OCI-LY1 (cell line): ENCODE data around the gene PHC1.
A peak's percentile ranks its signal among the peaks of the same experiment; 100 is the strongest.
"Not testable (repeated sequence)": the region's sequence is repeated elsewhere in the genome, so short reads cannot be mapped to it uniquely, and the experiment has no call there.

ENCODE experiments used
- H2AFZ ChIP-seq: fragments of 200-600 bp; sonication (generic), shearing (Covaris generic); 2 replicates; pipeline ENCODE4 v1.6.0; 2014; ENCODE audit warnings: antibody characterized with exemption, mild to moderate bottlenecking, low read length
- H3F3A ChIP-seq: fragments of 200-600 bp; sonication (generic), shearing (Covaris generic); 2 replicates; pipeline ENCODE4 v1.6.0; 2014; ENCODE audit warnings: mild to moderate bottlenecking, antibody characterized with exemption, low read length, moderate library complexity; ENCODE audit not compliant: insufficient read depth
- H3K27ac ChIP-seq: fragments of 200-600 bp; sonication (generic); 2 replicates; pipeline ENCODE4 v1.5.1; 2014; ENCODE audit warnings: low read length, mixed run types, mild to moderate bottlenecking, low read depth; ENCODE audit not compliant: poor library complexity, severe bottlenecking
- H3K27me3 ChIP-seq: fragments of 200-600 bp; sonication (generic); 2 replicates; pipeline ENCODE4 v1.6.0; 2014; ENCODE audit warnings: antibody characterized with exemption, mild to moderate bottlenecking, low read length, moderate library complexity; ENCODE audit not compliant: insufficient read depth
- H3K36me3 ChIP-seq: fragments of 200-600 bp; sonication (generic); 2 replicates; pipeline ENCODE4 v1.6.1; 2014; ENCODE audit warnings: mild to moderate bottlenecking, antibody characterized with exemption, low read length, moderate library complexity, mixed read lengths; ENCODE audit not compliant: insufficient read depth
- H3K4me1 ChIP-seq: fragments of 200-600 bp; sonication (generic); 2 replicates; pipeline ENCODE4 v1.5.1; 2014; ENCODE audit warnings: mild to moderate bottlenecking, low read length, moderate library complexity; ENCODE audit not compliant: insufficient read depth, severe bottlenecking
- H3K4me2 ChIP-seq: fragments of 200-600 bp; sonication (generic), shearing (Covaris generic); 2 replicates; pipeline ENCODE4 v1.6.1; 2014; ENCODE audit warnings: low read length
- H3K4me3 ChIP-seq: fragments of 200-600 bp; sonication (generic); 2 replicates; pipeline ENCODE4 v1.5.1; 2014; ENCODE audit warnings: low read length, low read depth, mild to moderate bottlenecking, mixed read lengths; ENCODE audit not compliant: poor library complexity, severe bottlenecking
- H3K79me2 ChIP-seq: fragments of 200-600 bp; shearing (Covaris generic); 2 replicates; pipeline ENCODE4 v1.6.1; 2016; ENCODE audit warnings: mixed run types, low read length, mixed read lengths; ENCODE audit not compliant: insufficient read depth
- H3K9ac ChIP-seq: fragments of 200-600 bp; sonication (generic), shearing (Covaris generic); 2 replicates; pipeline ENCODE4 v1.6.1; 2014; ENCODE audit warnings: mild to moderate bottlenecking, low read length, mixed read lengths
- H3K9me2 ChIP-seq: fragments of 200-600 bp; sonication (generic), shearing (Covaris generic); 2 replicates; pipeline ENCODE4 v1.6.1; 2014; ENCODE audit warnings: low read depth, mild to moderate bottlenecking, low read length, mixed read lengths
- H3K9me3 ChIP-seq: fragments of 200-600 bp; shearing (Covaris generic); 2 replicates; pipeline ENCODE4 v1.6.1; 2014; ENCODE audit warnings: low read length, mixed read lengths
- H4K20me1 ChIP-seq: fragments of 200-600 bp; sonication (generic), shearing (Covaris generic); 2 replicates; pipeline ENCODE4 v1.6.0; 2016; ENCODE audit warnings: mild to moderate bottlenecking, low read length; ENCODE audit not compliant: insufficient read depth
- EZH2 ChIP-seq: fragments of 200-600 bp; sonication (generic), shearing (Covaris generic); IDR thresholded peaks from 2 replicates; pipeline ENCODE4 v1.8.0; 2017; ENCODE audit warnings: borderline replicate concordance, mixed run types, mild to moderate bottlenecking, antibody characterized with exemption, low read length, moderate library complexity, mixed read lengths
- TF ChIP-seq, protein P1 (sequence below): fragments of 200-600 bp; sonication (generic), shearing (Covaris generic); IDR thresholded peaks from 2 replicates; pipeline ENCODE4 v1.5.1; 2017; ENCODE audit warnings: mild to moderate bottlenecking, antibody characterized with exemption, low read length, moderate library complexity, mixed read lengths

PHC1 gene

DNA sequence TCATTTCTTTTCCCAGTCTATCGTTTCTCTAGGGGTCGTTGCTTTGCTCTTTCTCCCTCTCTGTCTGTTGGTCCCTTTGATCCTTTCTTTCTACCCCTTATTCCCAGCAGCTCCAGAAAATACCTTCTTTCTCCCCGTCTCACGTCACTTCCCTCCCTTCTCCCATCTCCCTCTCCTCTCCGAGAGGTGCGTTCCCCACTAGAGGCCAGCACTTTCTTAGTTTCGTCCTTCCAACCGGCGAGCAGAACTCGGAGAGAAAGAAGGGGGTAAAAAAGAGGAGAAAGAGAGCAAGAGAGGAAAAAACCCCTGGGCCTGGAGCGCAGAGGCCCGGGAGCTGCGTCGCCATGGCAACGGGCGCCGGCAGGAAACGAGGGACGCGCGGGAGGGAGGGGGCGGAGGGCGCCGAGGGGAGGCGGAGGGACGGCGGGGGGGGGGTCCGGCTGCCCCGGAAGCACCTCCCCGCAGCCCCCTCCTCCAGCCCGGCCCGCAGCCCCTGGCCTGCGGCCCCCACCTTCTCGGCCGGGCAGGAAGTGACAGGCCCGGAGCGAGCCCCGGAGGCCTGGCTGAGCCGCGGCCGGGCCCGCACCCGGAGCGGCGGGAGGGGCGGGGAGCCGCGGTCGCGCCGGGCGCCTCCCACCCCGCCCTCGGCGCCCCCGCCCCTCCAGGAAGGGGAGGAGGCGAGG, at the start of gene PHC1:
Gene PHC1, plus strand, starts transcription at position 477 of the 683 bp plus-strand sequence. CDS start 3,169 bp downstream, outside the sequence.
- H3K4me1 ChIP-seq = peaks cover 45% of the 10 kb centered on the region

DNA sequence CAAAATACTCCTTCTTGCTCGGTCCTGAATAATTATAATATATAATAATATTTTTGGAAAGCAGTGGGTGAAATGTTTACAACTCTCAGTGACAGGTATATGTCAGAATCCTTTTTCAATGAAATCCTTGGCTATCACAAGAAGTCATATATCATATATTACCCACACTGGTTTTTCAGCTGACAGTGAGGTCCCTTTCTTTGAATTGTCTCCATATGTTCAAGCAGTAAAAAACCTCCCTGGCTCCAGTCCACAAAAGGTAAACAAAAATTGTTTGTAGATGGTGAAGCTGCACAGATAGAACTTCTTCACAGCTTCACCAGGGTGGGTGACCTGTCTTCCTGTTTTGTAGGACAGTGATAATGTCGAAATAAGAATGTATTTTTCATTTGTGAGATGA, 47.9 kb upstream of the PHC1 start:
- no peaks in the 10 kb centered on the region for H3K4me1 ChIP-seq
- no peaks in the 10 kb centered on the region for H3K9me2 ChIP-seq
- H3K27me3 ChIP-seq = no peaks in the 10 kb centered on the region
- H3K9ac ChIP-seq = no peak overlapping the region
- no peak overlapping the region for H3K27ac ChIP-seq
- H2AFZ ChIP-seq = no peak overlapping the region
- no peak overlapping the region for H3K4me3 ChIP-seq
- H3K36me3 ChIP-seq = no peaks in the 10 kb centered on the region
- TF ChIP-seq EZH2 = no peak
- TF ChIP-seq, protein P1, sequence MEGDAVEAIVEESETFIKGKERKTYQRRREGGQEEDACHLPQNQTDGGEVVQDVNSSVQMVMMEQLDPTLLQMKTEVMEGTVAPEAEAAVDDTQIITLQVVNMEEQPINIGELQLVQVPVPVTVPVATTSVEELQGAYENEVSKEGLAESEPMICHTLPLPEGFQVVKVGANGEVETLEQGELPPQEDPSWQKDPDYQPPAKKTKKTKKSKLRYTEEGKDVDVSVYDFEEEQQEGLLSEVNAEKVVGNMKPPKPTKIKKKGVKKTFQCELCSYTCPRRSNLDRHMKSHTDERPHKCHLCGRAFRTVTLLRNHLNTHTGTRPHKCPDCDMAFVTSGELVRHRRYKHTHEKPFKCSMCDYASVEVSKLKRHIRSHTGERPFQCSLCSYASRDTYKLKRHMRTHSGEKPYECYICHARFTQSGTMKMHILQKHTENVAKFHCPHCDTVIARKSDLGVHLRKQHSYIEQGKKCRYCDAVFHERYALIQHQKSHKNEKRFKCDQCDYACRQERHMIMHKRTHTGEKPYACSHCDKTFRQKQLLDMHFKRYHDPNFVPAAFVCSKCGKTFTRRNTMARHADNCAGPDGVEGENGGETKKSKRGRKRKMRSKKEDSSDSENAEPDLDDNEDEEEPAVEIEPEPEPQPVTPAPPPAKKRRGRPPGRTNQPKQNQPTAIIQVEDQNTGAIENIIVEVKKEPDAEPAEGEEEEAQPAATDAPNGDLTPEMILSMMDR = no peak
- H3K4me2 ChIP-seq = no peak overlapping the region
- no peaks in the 10 kb centered on the region for H3K79me2 ChIP-seq
- H3K9me3 ChIP-seq = no peaks in the 10 kb centered on the region
- H4K20me1 ChIP-seq = no peaks in the 10 kb centered on the region
- no peaks in the 10 kb centered on the region for H3F3A ChIP-seq

More for the DNA sequence above, at the start of gene PHC1:
- H3K9me3 ChIP-seq, H3F3A ChIP-seq, H4K20me1 ChIP-seq, H3K9me2 ChIP-seq, H3K36me3 ChIP-seq, H3K79me2 ChIP-seq, H3K27me3 ChIP-seq: not testable (repeated sequence)
- TF ChIP-seq, protein P1 = peak; percentile 41; the same call in 1 of the 2 replicates
- H3K4me2 ChIP-seq = peak within 1 kb of the TSS; percentile 84
- 0 out of 2 replicates have a peak within 1 kb of the TSS, but pooled peaks have one; percentile 27 for H2AFZ ChIP-seq
- peak within 1 kb of the TSS; percentile 70 for H3K9ac ChIP-seq
- peak within 1 kb of the TSS; percentile 73 for H3K4me3 ChIP-seq
- peak within 1 kb of the TSS; percentile 27 for H3K27ac ChIP-seq

DNA sequence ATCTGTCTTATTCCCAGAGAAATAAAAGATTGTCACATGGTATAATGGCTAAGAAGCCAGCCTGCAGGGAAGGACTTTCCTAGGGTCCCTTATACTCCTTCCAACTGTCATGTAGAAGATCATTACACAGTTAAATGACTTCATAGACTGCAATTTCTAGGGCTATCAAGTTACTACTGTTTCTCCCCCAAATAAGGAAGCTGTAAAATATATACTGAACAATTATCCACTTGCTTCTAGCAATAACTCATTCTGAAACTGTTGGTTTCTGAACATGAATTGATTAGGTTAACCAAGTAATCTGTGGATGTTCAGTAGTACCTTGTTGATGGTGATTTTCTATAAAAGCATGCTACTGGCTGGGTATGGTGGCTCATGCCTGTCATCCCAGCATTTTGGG, 47.3 kb upstream of the PHC1 start:
- H3F3A ChIP-seq = no peaks in the 10 kb centered on the region
- no peak overlapping the region for H3K4me3 ChIP-seq
- H3K4me2 ChIP-seq = no peak overlapping the region
- no peaks in the 10 kb centered on the region for H3K9me3 ChIP-seq
- no peak overlapping the region for H3K27ac ChIP-seq
- no peaks in the 10 kb centered on the region for H4K20me1 ChIP-seq
- no peak overlapping the region for H3K9ac ChIP-seq
- TF ChIP-seq EZH2 = no peak
- TF ChIP-seq, protein P1 = no peak
- H3K4me1 ChIP-seq = no peaks in the 10 kb centered on the region
- H2AFZ ChIP-seq = no peak overlapping the region
- H3K79me2 ChIP-seq = no peaks in the 10 kb centered on the region
- no peaks in the 10 kb centered on the region for H3K9me2 ChIP-seq
- H3K27me3 ChIP-seq = no peaks in the 10 kb centered on the region
- H3K36me3 ChIP-seq = no peaks in the 10 kb centered on the region
